Body of pancreas (tissue), 4 donors: ENCODE measurements around the gene CACNA2D3.

Source experiments
- CTCF ChIP-seq, 7 experiments: fragments of 450-650 bp in 4 of 7; fragments of 200-600 bp in 3 of 7; sonication (generic) in 3 of 7; IDR thresholded peaks; one replicate each; pipeline ENCODE4 v1.5.1; 2016 to 2019; ENCODE audit warnings: antibody characterized with exemption in 7 of 7
- POLR2A ChIP-seq, 3 donors: fragments of 450-650 bp; IDR thresholded peaks; one replicate each; pipeline ENCODE4 v1.6.1; 2016; ENCODE audit warnings: antibody characterized with exemption in 3 of 3, mild to moderate bottlenecking in 2 of 3

GRCh38 chr3:54543446-54543845, 421.1 kb downstream of the CACNA2D3 start:
- TF ChIP-seq POLR2A (IDR thresholded peaks at IDR 0.05) (no peak), CTCF (IDR thresholded peaks at IDR 0.05) (no peak)
